DMS 273 (cell line): ENCODE data around the gene IQCN.

Experiments used
- DNase-seq: peaks from one replicate; lab custom pipeline; 2025; ENCODE audit not compliant: unreplicated experiment; lab: John Stamatoyannopoulos, UW

Gene IQCN

DNA sequence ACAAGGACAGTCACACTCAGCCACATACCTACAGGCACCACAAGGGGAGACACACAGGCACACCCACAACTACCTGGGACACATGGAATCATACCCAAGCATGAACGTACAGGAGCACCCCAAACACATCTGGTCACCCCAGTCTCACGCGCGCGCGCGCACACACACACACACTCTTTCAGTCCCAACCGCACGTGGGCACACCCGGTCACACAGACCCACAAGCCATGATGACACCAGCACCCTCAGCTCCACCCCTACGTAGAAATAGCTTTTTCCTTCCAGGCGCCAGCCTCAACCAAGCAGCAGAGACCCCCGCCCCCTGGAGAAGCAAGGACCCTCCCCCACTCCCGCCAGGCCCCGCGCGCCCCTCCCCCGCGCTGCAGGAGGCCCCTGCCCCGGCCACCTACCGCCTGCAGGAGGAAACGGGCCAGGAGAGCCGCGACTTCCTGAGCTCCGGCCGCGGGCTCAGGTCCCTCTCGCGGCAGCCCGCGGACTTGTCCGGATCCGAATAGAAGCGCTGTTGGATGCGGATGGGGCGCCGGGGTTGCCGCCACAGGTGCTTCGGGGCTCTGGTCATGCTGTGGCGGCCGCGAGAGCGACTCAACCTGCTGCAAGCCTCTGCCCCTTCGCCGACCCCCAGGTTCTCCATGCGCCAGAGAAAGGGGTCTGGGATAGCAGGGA is 41.6 kb downstream of the IQCN start:
- peak; percentile 83 for DNase-seq

DNA sequence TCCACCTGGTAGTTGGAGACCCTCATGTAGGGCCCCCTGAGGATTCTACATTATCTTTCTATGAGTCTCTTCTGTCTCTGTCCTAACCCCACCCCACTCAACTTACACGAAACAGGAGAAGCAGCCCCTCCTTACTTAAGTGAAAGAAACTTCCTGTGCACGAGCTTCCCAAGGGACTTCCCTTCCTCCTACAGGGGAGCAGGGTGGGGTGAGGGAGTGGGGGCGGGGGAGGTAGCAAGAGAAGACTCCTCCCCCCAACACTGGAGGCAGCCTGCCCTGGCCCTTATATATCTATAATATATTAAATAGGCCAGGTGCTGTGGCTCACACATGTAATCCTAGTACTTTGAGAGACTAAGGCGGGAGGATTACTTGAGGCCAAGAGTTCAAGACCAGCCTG is 42.5 kb downstream of the IQCN start:
- DNase-seq: no peak

DNA sequence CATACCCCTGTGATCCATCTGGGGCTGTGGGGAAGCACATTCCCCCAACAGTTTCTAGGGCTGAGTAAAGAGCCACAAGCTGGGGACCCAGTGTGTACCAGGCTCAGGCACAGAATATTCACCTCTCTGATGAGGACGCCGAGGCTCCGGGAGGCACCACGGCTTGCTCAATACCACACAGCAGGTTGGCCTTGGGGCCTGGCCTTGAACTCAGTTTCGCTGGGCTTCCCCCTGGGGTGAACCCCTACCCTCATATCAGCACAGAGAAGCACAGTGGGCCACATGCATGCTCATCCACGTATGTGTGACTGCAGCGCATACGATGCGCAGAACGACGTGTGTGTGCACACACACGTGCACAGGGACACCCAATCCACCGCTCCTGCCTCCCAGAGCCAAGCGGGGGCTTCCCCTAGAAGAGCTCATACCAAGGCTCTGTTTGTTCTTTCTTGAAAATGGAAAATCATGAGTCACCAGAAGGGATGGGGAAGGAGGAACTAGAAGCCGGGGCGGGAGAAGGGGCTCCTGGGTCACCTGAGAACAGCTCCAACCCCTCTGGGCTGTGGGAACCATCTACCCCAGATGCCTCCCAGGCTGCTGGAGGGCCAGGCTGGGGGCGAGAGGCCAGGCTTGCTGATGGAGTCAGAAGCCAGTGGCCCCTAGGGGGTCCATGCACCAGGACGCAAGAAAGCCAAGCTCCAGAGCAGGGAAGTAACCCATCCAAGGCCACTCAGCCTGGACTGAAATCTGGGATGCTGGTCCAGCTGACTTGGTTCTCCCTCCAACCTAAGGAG is 43.1 kb downstream of the IQCN start:
- no peak for DNase-seq

DNA sequence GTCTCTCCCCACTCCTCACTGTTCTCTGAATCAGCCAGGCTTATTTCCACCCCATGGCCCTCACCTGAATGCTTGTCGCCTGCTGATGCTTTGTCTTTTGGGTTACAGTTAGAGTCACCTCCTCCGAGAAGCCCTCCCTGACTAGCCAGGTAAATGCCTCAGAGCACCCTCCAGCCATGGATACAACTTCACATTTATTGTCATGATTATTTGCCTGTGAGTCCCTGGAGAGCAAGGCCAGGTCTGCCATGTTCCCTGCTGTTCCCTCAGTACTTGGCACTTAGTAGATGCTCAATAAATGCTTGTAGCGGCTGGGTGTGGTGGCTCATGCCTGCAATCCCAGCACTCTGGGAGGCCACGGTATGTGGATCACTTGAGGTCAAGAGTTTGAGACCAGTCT is 44.3 kb downstream of the IQCN start:
- DNase-seq: no peak

DNA sequence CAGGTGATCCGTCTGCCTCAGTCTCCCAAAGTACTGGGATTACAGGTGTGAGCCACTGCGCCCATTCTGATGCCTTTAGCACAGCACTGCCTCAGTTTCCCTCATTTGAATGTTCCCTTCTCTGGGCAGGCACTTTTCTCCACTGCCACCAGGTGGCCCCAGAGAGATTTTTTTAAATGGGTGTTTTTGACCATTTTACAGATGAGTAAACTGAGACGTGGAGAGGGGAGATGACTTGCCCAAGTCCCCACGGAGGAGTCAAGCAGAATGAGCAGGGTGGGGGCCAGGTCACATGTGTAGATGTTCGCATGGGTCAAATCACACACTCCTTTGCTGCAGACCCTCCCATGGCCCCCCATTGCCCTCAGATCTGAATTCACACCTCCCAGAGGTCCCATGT is 44.8 kb downstream of the IQCN start:
- DNase-seq: no peak

DNA sequence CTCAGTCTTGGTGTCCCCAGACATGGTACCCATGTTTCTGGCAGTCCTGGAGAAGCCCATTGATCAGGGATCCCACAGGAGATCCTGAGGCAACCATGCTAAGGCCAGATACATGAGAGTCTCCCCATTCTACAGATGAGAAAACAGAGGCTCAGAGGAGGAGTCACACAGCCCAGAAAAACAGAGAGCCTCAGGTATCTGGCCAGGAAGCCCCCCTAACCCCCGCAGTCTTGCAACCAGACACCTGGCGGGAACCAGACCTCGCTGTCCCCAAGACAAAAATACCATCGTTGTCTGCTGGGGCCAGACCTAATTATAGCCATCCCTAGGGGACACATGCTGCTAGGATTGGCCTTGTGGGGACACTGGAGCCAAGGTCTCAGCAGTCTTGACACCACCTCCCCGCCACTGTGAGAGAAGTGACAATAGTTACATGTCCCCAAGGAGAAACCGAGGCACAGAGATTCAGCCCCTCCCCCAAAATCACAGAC is 46.4 kb downstream of the IQCN start:
- no peak for DNase-seq

DNA sequence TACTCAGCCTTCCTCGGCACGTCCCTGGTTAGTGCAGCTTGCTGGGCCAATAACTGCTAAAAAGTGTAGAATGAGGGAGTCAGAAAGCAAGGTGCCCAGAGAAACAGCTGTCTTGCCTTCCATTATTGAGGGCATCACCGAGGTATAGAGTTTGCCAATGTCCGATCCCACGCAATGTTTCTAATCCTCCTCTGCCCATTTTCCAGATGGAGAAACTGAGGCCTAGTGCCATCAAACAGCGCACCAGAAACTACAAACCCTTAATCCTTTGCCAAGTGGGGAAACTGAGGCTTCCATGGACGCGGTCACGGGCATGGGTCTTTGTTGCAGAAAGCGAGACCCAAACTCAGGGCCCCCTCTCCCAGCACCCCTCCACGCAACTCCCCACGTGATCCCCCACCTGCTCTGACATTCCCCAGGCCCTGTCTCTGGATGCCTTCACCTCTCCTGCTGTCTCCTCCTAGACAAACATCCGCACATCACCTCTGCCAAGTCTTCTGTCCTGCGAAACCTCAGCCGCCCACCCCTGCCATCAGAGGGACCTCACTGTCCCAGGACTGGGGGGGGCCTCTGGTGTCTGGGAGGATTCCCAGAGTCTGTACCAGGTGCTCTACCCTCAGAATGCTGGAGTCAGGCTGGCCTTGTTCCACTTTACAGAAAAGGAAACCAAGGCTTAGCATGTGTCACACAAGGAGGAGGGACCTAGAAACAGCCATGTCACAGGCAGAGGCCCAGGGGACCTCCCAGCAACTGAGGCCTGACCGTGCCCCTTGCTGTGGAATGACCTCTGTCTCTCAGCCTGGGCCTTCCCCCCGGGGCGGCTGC is 47.1 kb downstream of the IQCN start:
- DNase-seq: no peak

DNA sequence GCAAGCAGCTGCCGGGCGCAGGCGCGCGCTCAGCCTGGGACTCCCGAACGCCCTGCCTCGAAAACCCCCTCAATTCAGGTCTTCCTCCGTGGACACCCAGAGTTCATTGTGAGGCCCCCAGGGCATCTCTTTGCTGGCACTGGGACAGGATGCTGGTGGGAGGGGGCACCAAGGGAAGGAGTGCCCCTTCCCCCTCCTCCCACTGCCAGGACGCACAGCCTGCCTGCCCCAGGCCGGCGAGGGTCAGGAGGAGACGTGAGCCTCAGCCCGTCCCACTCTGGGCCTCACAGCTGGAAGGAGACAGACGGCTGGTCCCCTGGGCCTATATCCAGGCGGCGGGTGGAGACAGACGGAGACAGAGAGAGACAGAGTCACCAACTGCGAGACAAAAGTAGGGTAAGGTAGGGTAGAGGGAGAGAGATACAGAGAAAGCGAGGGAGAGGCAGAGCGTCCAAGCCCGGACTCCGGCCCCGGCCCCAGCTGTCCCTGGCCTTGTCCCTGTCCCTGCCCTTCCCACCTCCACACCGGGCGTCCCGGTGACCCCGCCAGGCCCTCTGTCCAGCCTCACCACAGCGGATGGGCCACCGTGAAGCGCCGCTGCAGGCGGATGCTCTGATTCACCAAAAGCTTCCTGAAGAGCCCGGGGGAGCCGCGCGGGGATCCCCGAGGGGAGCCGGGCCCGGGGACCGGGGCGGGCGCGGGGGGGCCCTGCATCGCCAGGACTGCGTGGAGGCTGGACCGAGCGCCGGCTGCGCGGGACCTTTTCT is 48.4 kb downstream of the IQCN start, which contains the start of gene PDE4C:
PDE4C (minus strand) TSS at position 737 of the 767 bp plus-strand sequence; CDS start at position 714, 23 bp downstream.
- peak; percentile 83 for DNase-seq

DNA sequence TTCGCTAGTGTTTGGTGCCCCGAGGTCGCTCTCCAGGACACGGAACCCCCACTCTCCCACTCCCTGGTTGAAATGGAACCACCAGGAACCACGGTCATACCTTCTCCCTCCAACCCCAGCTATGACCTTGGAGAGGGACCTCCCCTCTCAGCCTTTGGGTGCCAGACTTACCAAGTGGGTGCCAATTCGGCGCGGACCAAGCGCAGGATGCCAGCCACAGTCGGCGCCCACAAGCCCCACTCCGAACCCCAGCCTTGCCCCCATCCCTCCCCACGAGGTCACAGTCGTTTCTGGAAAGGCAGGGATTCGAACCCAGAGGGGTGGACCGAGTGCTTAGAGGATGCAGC is 48.9 kb downstream of the IQCN start:
- DNase-seq: no peak

DNA sequence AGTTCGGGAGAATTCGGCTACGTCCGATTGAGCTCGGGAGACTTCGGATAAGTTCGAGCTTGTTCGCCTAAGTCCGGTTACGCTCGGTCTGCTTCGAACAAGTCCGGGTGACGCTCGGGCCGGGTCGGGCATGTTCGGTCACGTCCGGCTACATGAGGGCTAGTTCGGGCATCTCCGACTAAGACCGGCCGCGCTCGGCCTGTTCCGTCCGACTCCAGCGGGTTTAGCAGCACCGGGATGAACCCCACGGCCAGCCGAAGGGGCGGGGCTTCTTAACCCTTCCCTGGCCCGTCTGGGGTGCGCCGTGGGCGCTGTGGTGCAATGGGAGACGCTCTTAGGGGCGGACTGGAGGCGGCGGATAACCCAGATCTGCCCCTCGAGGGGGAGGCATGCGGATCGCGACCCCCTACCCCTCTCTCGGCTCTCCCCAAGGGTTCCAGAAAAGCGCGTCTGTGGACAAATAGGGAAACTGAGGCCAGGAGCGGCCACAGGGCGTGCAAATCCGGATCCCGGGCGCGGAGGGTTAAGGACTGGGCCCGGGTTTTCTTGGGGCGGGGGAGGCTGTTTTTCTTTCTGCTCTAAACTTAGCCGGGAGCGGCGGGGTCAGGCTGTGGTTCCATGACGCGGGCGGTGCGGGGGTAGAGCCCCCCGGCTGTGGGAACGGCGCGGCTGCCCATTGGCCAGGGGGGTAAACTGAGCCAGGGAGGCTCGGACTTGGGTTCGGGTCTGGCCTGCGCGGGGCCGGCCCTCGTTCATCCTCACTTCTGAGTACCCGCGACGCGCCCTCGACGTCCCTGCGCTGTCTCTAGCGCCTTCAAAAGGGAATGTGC is 49.5 kb downstream of the IQCN start:
- DNase-seq: peak; percentile 99

DNA sequence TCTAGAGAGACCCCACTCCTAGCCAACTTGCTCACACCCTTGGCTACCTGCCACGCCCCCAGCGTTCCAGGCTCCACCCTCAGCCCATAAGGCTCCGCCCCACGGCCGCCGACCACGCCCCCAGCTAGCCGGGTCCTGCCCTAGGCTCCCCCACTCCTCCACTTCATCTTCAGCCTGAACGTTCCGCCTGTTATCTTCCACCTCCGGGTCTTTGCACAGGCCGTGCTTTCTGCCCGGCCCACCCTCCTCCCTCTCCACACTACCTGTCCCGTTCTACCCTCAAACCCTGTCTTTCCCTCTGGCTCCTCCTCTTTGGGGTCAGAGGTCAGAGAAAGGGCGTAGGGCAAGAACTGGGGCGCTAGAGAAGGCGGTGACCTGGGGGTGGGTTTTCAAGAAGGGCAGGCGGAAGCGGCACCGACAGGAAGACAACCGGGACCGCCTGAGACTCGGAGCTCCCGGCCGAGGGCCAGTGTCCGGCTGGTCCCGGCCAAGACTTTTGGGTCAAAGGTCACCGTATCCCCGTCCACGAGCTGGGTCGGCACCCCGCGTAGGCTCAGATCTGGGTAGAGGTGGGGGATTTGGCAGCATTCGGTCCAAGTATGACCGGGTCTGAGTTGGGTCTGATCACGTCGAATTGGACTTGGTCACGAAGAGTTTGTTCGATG is 50.3 kb downstream of the IQCN start:
- DNase-seq: peak; percentile 72

DNA sequence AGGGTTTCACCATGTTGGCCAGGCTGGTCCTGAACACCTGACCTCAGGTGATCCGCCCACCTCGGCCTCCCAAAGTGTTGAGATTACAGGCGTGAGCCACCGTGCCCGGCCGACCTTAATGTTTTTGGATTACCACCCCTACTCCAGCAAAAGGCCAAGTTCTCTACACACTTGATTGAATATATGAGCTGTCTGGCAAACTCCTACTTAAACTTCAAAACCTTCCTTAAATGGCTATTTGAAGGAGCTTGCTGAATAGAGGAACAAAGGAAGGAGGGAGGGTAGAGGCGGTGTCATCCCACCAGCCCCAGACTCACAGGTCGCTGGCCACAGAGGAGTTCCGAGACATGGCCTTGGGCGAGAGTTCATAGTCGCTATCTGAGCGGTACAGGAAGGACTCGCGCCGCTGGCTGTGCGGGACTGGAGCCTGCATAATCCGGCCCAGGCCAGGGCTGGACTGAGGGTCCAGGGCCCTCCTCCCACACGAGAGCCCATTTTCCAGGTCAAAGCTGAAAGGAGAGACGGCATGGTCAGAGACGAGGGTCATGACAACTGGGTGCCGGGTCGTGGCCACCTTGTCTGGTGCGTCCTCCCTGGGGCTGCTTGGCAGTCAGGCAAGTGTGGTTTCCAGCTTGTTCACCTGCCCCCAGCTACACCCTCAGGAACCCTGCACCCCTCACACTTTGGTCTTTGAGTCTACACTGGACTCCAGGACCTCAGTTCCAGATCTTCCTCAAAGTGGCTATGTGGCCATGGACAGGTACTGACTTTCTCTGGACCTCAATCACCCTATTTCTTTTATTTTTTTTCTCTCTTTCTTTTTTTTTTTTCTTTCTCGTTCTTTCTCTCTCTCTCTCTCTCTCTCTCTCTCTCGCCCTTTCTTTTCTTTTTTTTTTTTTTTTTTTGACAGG is 52.2 kb downstream of the IQCN start:
- DNase-seq: no peak

DNA sequence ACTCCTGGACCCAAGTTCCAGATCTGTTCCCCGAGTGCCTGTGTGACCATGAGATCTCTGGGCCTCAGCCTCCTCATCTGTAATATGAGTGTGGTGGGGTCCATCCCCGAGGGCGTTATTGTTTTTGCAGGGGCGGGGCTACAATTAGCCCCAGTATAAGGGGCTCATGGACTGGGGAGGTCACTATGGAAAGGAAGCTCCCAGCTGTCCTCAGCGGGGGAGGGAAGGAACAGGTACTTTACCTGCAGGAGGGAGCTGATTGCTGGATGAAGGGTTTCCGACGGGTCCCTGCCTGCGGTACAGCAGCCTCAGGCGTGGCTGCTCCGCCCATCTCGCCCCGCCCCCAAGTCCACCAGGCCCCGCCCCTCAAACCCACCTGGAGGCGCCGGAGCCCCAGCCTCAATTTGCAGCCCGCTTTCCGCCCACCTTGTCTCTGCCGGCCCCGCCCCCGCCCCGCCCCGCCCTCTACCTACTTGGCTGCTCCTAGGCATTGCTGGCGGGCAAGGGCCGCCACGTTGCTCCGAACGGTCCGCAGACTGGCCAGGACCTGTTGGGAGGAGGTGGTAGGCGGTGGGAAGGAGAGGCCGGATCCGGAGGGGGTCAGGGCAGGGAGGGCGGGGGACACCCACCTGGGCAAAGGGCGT is 53.5 kb downstream of the IQCN start:
- no peak for DNase-seq

DNA sequence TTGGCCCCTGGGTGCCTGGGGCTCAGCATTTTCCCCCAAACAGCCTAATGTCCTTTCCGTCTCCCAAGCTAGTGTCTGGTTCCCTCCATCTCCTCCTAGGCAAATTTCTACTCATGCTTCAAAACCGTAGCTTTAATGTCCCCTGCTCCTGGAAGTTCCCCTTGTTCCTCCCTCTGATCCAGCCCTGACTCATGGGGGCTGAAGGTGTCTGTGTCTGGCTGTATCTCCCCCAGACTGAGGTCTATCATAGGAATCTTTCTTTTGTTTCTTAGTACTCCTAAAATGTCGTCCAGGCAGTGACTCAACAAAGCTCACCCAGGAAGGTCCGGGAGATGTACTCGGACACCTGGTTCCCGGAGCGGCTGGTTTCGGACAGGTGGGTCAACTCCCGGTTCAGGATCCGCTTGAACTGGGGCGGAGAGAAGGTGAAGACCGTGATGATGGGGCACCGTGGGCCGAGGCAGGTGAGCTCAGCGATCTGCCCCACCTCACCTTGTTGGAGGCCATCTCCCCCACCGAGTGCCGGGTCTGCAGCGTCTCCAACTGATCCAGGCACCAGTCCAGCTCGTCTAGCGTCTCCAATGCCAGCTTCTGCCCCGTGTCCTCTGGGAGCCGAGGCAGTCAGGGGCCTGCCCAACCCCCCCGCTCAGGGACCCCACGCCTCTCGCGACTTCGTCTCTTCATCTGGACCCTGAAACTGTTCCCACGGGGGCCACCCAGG is 54.2 kb downstream of the IQCN start:
- no peak for DNase-seq

DNA sequence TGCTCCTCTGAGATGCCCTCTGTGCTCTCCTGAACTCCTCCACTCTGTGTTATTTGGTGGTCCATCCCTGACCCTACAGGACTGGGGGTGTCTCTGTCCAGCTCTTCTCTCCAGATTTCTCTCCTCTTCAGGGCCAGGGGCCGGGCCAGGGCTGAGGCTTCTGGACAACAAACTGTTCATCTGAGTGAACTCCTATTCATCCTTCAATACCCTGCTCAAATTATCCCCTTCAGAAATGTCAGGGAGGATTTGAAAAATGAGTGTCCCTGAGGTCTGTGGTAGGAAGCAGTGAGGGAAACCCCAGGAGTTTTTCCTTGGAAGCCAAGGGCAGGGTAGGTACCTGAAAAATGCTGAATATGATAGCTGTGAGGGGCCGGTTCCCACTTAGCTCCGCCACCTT is 55.7 kb downstream of the IQCN start:
- no peak for DNase-seq

DNA sequence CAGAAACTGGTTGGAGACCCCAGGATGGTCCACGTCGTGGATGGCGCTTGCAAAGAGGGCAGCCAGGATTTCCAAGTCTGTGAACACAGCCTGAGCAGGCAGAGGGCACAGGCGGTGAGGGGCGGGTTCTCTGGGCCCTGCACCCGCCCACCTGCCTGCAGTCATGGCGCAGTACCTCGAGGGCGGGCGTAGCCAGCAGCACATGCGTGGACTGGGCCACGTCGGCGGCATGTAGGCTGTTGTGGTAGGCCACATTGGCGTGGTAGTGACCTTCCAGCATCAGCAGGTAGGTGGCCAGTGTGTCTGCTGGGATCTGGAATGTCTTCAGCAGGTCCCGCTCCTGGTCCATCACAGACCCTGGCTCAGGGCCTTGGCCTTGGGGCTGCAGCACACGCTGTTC is 56.1 kb downstream of the IQCN start:
- no peak for DNase-seq

DNA sequence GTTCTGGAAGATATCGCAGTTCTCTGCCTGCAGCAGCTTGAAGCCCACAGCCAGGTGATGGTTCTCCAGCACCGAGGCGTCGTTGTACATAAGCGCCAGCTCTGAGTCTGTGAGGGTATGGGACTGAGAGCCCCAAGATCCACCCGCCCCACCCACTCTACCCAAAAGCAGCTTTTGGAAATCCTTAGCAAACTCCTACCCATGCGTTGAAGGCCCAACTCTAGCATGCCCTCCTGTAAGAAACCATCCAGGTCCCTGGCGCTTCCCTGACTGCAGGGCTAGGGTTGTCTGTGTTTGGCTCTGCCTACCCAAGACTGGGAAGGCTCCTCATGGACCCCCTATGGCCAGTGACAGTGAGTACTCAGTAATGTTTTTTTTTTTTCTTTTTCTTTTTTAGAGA is 57.5 kb downstream of the IQCN start:
- no peak for DNase-seq
